HCT116 (cell line): ENCODE data around the gene FGF21. TPM values are rescaled to one million over a fixed set of nuclear protein-coding genes. Genes with fewer than 3 reads are reported as not detected.

ENCODE experiments used
- ATAC-seq: fragments of 200-7000 bp; cut with Tn5 transposase; 2 replicates; pipeline ENCODE4 v1.9.1; 2020; ENCODE audit warnings: mild to moderate bottlenecking, moderate library complexity
- BruUV-seq: library from RNA; stranded (reverse); fragments of 400-500 nt; replicated peaks from 2 replicates; lab custom pipeline; 2021; lab: Mats Ljungman, UMichigan
- CTCF ChIA-PET: fragments of 300-600 bp; sonication (Branson Sonifier 250); formaldehyde crosslinking; loops from one replicate; lab custom pipeline; 2021; ENCODE audit warnings: antibody characterized with exemption; lab: Charles Lee
- POLR2A ChIA-PET: fragments of 300-600, 350-600 bp; sonication (Branson Sonifier 250); formaldehyde crosslinking; loops from one replicate; lab custom pipeline; 2021; ENCODE audit warnings: antibody characterized with exemption; lab: Charles Lee
- RAD21 ChIA-PET, 2 experiments: fragments of 300-600 bp; sonication (Branson Sonifier 250); formaldehyde crosslinking; loops; one replicate each; lab custom pipeline; 2023; ENCODE audit warnings: low total read pairs in 2 of 2; ENCODE audit not compliant: uncharacterized antibody in 2 of 2, unreplicated experiment in 2 of 2, low non-redundant PET in 1 of 2; lab: Charles Lee
- DNase-seq: peaks from one replicate; pipeline ENCODE4 v3.0.0-alpha.2; 2010; ENCODE audit warnings: low read depth, low spot score
- H2AFZ ChIP-seq: fragments of 200-600 bp; shearing (Covaris generic), sonication (generic); 2 replicates; pipeline ENCODE4 v1.6.1; 2017; ENCODE audit warnings: low read depth, mixed run types, mixed read lengths, antibody characterized with exemption, low read length; ENCODE audit not compliant: poor library complexity, severe bottlenecking
- H3K27ac ChIP-seq: 2 replicates; pipeline ENCODE4 v1.5.1; 2012; ENCODE audit warnings: low read depth, low read length
- H3K27me3 ChIP-seq: fragments of 200-600 bp; sonication (generic); 2 replicates; pipeline ENCODE4 v1.6.1; 2016; ENCODE audit warnings: mixed run types, low read length, mixed read lengths; ENCODE audit not compliant: insufficient read depth
- H3K36me3 ChIP-seq, 2 experiments: fragments of 200-500 bp in 1 of 2; fragments of 200-600 bp in 1 of 2; sonication (Bioruptor generic) in 1 of 2; sonication (generic) in 1 of 2; 2 replicates each; pipeline versions ENCODE4 v1.5.1 to v1.6.1; 2014 to 2016; ENCODE audit warnings: low read length in 2 of 2, inconsistent platforms in 1 of 2, mixed read lengths in 1 of 2, mixed run types in 1 of 2; ENCODE audit not compliant: insufficient read depth in 2 of 2, control insufficient read depth in 1 of 2
- H3K4me1 ChIP-seq, 2 experiments: fragments of 200-600 bp in 1 of 2; sonication (generic) in 1 of 2; 2 replicates each; pipeline versions ENCODE4 v1.5.1 to v1.6.1; 2012 to 2017; ENCODE audit warnings: low read length in 2 of 2, inconsistent platforms in 1 of 2, mild to moderate bottlenecking in 1 of 2, mixed read lengths in 1 of 2, mixed run types in 1 of 2, moderate library complexity in 1 of 2; ENCODE audit not compliant: insufficient read depth in 2 of 2, control insufficient read depth in 1 of 2
- H3K4me2 ChIP-seq: fragments of 200-600 bp; sonication (generic); 2 replicates; pipeline ENCODE4 v1.6.1; 2017; ENCODE audit warnings: mixed run types, low read length, mixed read lengths
- H3K4me3 ChIP-seq, 2 experiments: fragments of 200-600 bp in 1 of 2; sonication (generic) in 1 of 2; replicated peaks in 1 of 2; 2 replicates each; pipeline ENCODE4 v1.5.1; 2011 to 2016; ENCODE audit warnings: low read length in 2 of 2, control low read depth in 1 of 2, low read depth in 1 of 2, mild to moderate bottlenecking in 1 of 2, mixed read lengths in 1 of 2, mixed run types in 1 of 2
- H3K79me2 ChIP-seq: fragments of 200-600 bp; sonication (generic); 2 replicates; pipeline ENCODE4 v1.6.1; 2017; ENCODE audit warnings: mild to moderate bottlenecking, mixed run types, low read length, moderate library complexity, mixed read lengths; ENCODE audit not compliant: insufficient read depth
- H3K9ac ChIP-seq: fragments of 200-600 bp; sonication (generic); 2 replicates; pipeline ENCODE4 v1.6.1; 2016; ENCODE audit warnings: low read length, mixed read lengths
- H3K9me2 ChIP-seq: fragments of 200-600 bp; sonication (generic), shearing (Covaris generic); 2 replicates; pipeline ENCODE4 v1.6.1; 2017; ENCODE audit warnings: mixed run types, mild to moderate bottlenecking, moderate library complexity; ENCODE audit not compliant: insufficient read depth
- H3K9me3 ChIP-seq, 2 experiments: fragments of 200-500 bp in 1 of 2; fragments of 200-600 bp in 1 of 2; sonication (Bioruptor generic) in 1 of 2; sonication (generic) in 1 of 2; 2 replicates each; pipeline ENCODE4 v1.6.1; 2014 to 2017; ENCODE audit warnings: low read length in 2 of 2, mixed read lengths in 2 of 2, inconsistent platforms in 1 of 2, low read depth in 1 of 2, mild to moderate bottlenecking in 1 of 2, mixed run types in 1 of 2, moderate library complexity in 1 of 2; ENCODE audit not compliant: control insufficient read depth in 1 of 2, insufficient read depth in 1 of 2
- H4K20me1 ChIP-seq: fragments of 200-600 bp; sonication (generic), shearing (Covaris generic); 2 replicates; pipeline ENCODE4 v1.6.1; 2017; ENCODE audit warnings: mixed run types, mild to moderate bottlenecking, moderate library complexity; ENCODE audit not compliant: insufficient read depth
- ELF1 ChIP-seq: IDR thresholded peaks from 2 replicates; pipeline ENCODE4 v1.6.1; 2012; ENCODE audit warnings: low read depth, borderline replicate concordance
- FOSL1 ChIP-seq: IDR thresholded peaks from 2 replicates; pipeline ENCODE4 v1.6.1; 2012; ENCODE audit warnings: low read depth
- JUND ChIP-seq: IDR thresholded peaks from 2 replicates; pipeline ENCODE4 v1.6.1; 2012
- MAX ChIP-seq: IDR thresholded peaks from 2 replicates; pipeline ENCODE4 v1.6.1; 2012
- POLR2A ChIP-seq: IDR thresholded peaks from 2 replicates; pipeline ENCODE4 v1.7.0; 2011; ENCODE audit warnings: borderline replicate concordance; ENCODE audit not compliant: insufficient read depth, insufficient read length; ENCODE audit errors: extremely low read depth
- POLR2AphosphoS5 ChIP-seq: IDR thresholded peaks from 2 replicates; pipeline ENCODE4 v1.6.1; 2011; ENCODE audit warnings: mild to moderate bottlenecking, low read depth, low read length, moderate library complexity
- RAD21 ChIP-seq: IDR thresholded peaks from 2 replicates; pipeline ENCODE4 v1.6.1; 2012; ENCODE audit warnings: low read depth, mild to moderate bottlenecking
- SP1 ChIP-seq: IDR thresholded peaks from 2 replicates; pipeline ENCODE4 v1.6.1; 2012; ENCODE audit warnings: low read depth
- TCF7L2 ChIP-seq: IDR thresholded peaks from 2 replicates; pipeline ENCODE4 v1.7.0; 2011; ENCODE audit warnings: borderline replicate concordance, inconsistent platforms; ENCODE audit not compliant: insufficient read depth, insufficient read length; ENCODE audit errors: extremely low read depth
- ZFX ChIP-seq: fragments of 450-650 bp; IDR thresholded peaks from 2 replicates; pipeline ENCODE4 v1.6.1; 2017
- intact Hi-C: fragments of 100-400 bp; cut with micrococcal nuclease; formaldehyde crosslinking; loops from 2 replicates; pipeline ENCODE4 v1.10.0; 2022
- total RNA-seq: library from RNA; stranded (reverse); gene quantifications from one replicate; pipeline ENCODE4 v1.2.1, GENCODE V29; 2021; ENCODE audit not compliant: unreplicated experiment

FGF21 gene
- total RNA-seq, 1 experiment from 2014 or later: 0.81 TPM

- CTCF ChIA-PET: interaction anchor here (1.0 to 2.5 kb wide), 2 partner anchors 14 to 71 kb away, joined by 3 to 8 read pairs; no protein-coding TSS in a partner anchor
- intact Hi-C loops: no loop called here
- BruUV-seq: TSS peak; percentile 93
- POLR2A ChIA-PET: interaction anchor here (0.6 to 2.3 kb wide), 4 partner anchors 11 to 361 kb away, joined by 3 to 18 read pairs (median 8); partner anchors contain the start of genes FUT2, SYNGR4 and TMEM143
- DNase-seq (peak; percentile 72), ATAC-seq (peak; percentile 48)
- peak overlapping the region in 1 of 2 experiments; percentile 2; a peak in 2 of 4 replicates for H3K4me3 ChIP-seq
- TF ChIP-seq JUND (no peak), TCF7L2 (no peak), ELF1 (peak; percentile 77; the same call in 1 of the 2 replicates), POLR2A (peak; percentile 0), ZFX (no peak), RAD21 (no peak), POLR2AphosphoS5 (peak; percentile 61; the same call in 1 of the 2 replicates), SP1 (peak; percentile 34; the same call in 1 of the 2 replicates)
- H3K4me2 ChIP-seq: peak overlapping the region; percentile 50
- H3K27ac ChIP-seq: peak overlapping the region; percentile 58
- peak overlapping the region; percentile 31 for H3K9ac ChIP-seq
- peaks cover 6 to 32% of the 10 kb centered on the region in 2 experiments for H3K4me1 ChIP-seq
- no peaks in the 10 kb centered on the region for H4K20me1 ChIP-seq
- H3K79me2 ChIP-seq: no peaks in the 10 kb centered on the region
- RAD21 ChIA-PET: no interaction called here
- no peaks in the 10 kb centered on the region for H3K9me3 ChIP-seq
- no peaks in the 10 kb centered on the region for H3K9me2 ChIP-seq
- no peaks in the 10 kb centered on the region for H3K27me3 ChIP-seq
- no peaks in the 10 kb centered on the region for H3K36me3 ChIP-seq
- peak overlapping the region; percentile 49 for H2AFZ ChIP-seq
These were observed 30.2 kb upstream of the FGF21 start for GRCh38 chr19:48724796-48725753.

GRCh38 chr19:48726556-48726955 is 28.8 kb upstream of the FGF21 start:
- TF ChIP-seq TCF7L2 (no peak), ELF1 (0 out of 2 replicates have a peak, but pooled peaks have one; percentile 40), FOSL1 (no peak), ZFX (no peak), RAD21 (no peak), MAX (no peak)
- TF ChIP-seq, all 23 proteins: peak for 1
- ATAC-seq (peak; percentile 39; the same call in 1 of the 2 replicates), DNase-seq (no peak)
- CTCF ChIA-PET: no interaction called here
- no peaks in the 10 kb centered on the region for H4K20me1 ChIP-seq
- no peaks in the 10 kb centered on the region for H3K27me3 ChIP-seq
- intact Hi-C loops: no loop called here
- no peak overlapping the region for H3K4me3 ChIP-seq
- RAD21 ChIA-PET: no interaction called here
- H3K27ac ChIP-seq: 0 out of 2 replicates have a peak overlapping the region, but pooled peaks have one; percentile 11
- H3K4me1 ChIP-seq: peaks cover 6 to 23% of the 10 kb centered on the region in 2 experiments
- no peaks in the 10 kb centered on the region for H3K9me2 ChIP-seq
- POLR2A ChIA-PET: no interaction called here
- no peaks in the 10 kb centered on the region for H3K9me3 ChIP-seq
- H3K9ac ChIP-seq: no peak overlapping the region
- H3K4me2 ChIP-seq: peak overlapping the region; percentile 15; the same call in 1 of the 2 replicates
- no peaks in the 10 kb centered on the region for H3K79me2 ChIP-seq
- H3K36me3 ChIP-seq: no peaks in the 10 kb centered on the region
- BruUV-seq: no TSS peak
- H2AFZ ChIP-seq: no peak overlapping the region
